HG03039 (cell line): ENCODE results near the gene TSFM.

ENCODE experiments used
- ATAC-seq: cut with Tn5 transposase; IDR thresholded peaks from one replicate; pipeline ENCODE4 v1.9.1; 2021; ENCODE audit warnings: mild to moderate bottlenecking, moderate library complexity; ENCODE audit not compliant: unreplicated experiment

The TSFM gene

DNA sequence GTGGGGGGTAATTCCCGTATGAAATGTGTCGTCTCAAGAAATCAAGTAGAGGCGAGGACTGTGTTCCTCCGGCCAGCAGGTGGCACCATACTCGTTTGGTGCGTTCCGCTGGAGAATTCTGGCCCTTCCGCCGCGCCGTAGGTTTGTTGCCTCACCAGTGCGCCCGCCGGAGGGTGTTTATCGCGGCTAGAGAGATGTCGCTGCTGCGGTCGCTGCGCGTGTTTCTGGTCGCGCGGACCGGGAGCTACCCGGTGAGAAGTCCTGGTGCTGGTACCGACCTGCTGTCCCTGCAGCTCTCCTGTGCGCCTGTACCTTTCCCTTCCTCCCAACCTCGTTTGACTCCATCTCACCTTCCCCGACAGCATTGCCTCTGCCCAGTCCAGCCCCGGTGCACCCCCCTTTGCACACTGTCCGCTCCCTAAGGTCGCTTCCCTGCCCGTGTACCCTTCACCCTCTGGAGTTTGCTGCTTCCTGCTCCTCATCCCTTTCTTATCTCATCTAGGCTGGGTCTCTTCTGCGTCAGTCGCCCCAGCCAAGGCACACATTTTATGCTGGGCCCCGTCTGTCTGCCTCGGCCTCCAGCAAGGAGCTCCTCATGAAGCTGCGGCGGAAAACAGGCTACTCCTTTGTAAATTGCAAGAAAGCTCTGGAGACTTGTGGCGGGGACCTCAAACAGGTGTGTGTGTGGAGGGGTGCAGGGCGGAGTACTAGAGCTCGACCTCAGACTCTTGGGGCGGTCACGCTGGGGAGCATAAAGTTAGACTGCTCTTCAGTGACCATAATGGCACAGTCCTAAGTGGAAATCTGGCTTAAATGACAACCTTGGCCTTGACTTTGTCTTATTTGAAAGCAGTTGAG is at the start of gene TSFM:
Gene TSFM, plus strand, starts transcription at position 180 of the 858 bp plus-strand sequence. Its CDS starts 15 bp downstream, at position 195.
- peak; percentile 80 for ATAC-seq

DNA sequence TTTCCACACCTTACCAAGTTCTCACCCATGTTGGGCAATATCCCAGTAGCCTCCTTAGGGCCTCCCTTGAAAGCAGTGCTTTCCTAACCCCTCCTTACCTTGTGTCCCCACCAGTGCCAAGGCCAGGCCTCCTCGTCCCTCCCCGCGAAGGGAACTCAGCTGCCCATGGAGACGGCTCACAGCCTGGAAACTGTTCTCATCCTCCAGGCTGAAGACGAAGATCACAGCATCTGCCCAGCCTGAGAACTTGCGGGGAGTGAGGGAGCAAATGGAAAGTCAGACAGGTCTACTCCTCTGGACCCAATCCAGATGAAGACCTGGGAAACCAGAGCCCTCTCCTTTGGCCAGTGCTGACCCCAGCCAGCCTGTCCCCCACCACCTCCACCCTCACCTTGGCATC is 48.7 kb upstream of the TSFM start:
- no peak for ATAC-seq

DNA sequence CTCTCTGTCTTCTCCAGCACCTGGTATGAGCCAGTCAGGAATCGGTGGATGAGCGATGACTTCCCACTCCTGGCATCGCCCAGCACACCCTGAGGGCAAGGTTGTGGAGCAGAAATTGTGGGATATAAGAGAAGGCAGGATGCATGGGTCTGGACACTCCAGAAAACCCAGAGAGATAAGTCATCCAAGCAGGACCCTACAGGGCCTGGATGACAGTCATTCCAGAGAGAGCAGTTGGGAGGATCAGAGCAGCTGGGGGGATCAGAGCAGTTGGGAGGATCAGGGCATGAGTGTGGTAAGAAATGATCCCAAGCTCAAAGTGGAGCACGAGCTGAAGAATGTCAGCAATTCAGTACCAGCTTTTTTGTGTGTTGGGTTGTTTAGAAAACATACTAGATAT is 48.0 kb upstream of the TSFM start:
- no peak for ATAC-seq

DNA sequence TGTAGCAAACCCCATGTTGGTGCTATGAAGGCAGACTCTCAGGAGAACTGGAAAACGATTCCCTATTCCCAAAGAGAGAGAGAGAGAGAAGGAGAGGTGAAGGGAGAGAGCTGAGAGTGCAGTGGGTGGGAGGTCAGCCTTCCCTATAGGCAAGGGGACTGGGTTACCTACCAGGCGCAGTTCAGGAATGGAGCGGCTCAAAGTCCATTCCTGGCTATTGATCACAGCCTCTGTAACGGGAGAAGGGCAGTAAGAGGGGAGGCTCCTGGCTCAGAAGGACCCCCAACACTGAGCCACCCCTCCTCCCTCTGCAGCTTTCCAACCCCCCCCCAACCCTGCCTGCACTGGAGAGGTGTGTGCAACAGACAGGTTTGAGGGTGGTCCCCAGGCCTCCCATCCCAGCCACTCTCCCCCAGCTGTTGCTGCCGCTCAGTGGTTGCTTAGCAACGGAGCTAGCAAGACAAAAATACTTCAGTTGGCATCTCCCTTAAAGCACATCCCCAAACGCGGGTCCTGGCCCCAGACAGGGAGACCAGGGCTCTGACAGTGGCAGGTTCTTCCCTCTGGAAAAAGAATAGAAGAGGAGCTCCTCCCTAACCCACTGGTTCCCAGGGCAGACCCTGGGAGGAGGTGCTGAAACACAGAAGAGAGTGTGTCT is 47.3 kb upstream of the TSFM start:
- ATAC-seq, result no peak

DNA sequence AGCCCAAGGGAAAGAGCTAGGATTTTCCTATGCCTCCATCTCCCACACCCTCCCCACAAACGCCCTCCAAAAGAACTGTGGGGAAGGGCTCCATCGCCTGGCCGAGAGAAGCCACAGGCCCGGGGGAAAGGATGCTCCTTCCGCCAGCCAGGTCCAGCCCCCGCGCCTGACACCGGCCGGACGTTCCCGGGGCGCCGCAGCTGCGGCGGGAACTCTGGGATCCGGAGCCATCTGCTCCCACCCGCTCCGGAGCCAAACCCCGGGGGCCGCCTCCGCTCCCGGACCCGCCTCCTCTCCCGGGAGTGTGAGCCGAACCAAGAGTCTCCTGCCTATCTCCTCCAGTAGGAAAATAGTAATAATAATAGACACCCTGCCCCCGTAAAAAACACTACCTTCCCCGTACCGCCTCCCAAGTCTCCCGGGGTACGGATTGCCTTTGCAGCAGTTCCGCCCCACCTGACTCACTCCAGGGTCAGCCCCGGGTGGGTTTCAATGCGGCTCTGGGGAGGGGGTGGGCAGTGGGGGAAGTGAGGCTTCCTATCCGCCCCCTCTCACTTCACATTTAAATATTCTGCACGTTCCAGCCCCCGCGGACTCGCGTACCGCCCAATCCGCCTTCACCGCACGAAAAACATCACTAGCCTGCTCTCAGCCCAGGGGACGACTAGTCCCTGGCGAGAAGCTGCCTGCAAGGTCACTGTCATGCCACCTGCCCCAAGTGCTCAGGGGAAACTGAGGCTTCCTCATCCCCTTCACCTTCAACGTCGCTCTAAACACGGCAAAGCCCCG is 46.4 kb upstream of the TSFM start:
- ATAC-seq, result no peak

DNA sequence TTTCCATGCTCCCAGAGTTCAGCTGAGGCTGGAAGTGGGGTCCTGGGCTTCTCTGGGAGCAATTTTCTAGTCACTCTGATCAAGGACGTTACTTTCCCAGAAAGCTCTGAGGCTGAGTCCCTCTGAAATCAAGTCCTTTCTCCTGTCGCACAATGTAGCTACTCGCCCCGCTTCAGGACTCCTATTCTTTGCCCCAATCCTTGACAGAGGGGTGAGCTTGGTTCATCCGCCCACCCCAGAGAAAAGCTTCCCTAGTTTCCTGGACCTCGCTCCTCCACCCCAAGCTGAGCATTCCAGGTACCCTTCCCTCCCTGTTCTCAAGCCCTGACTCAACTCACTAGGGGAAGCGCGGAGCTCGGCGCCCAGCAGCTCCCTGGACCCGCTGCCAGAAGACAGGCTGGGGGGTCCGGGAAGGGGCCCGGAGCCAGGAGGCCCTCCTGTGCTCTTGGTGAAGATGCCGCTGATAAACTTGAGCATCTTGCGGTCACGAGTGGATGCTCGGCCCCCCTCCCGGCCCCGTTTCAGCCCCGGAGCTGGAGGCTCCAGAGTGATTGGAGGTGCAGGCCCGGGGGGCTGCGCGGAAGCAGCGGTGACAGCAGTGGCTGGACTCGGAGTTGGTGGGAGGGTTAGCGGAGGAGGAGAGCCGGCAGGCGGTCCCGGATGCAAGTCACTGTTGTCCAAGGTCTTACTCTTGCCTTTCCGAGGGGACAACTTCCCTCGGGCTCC is 45.7 kb upstream of the TSFM start:
- no peak for ATAC-seq

DNA sequence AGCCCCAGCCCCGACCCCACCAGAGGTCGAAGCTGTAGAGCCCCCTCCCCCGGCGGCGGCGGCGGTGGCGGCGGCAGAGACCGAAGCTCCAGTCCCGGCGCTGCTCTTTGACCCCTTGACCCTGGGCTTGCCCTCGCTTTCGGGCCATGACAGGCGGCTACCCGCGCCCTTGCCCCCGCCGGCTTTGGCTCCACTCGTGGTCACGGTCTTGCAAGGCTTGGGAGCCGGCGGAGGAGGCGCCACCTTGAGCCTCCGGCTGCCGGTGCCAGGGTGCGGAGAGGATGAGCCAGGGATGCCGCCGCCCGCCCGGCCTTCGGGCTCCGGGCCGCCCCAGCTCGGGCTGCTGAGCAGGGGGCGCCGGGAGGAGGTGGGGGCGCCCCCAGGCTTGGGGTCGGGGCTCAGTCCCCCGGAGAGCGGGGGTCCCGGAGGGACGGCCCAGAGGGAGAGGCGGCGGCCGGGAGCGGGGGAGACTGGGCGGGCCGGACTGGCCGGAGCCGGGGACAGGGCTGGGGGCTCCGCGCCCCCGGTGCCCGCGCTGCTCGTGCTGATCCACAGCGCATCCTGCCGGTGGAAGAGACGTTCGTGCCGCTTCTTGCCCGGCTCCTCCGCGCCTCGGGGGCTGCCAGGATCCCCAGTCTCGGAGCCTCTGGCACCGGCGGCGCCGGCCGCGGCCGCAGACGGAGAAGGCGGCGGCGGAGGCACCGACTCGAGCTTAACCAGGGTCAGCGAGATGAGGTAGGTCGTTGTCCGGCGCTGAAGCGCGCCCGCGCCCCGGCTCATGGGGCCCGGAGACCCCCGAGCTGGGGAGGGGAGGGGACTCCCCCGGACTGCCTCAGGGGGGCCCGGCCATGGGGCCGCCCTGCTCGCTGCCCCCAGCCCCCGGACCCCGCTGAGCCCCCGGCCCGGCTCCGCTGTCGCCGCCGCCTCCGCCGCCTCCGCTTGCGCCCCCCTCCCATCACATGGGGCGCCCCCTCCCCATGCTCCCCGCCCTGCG is 44.8 kb upstream of the TSFM start:
- ATAC-seq, result no peak

DNA sequence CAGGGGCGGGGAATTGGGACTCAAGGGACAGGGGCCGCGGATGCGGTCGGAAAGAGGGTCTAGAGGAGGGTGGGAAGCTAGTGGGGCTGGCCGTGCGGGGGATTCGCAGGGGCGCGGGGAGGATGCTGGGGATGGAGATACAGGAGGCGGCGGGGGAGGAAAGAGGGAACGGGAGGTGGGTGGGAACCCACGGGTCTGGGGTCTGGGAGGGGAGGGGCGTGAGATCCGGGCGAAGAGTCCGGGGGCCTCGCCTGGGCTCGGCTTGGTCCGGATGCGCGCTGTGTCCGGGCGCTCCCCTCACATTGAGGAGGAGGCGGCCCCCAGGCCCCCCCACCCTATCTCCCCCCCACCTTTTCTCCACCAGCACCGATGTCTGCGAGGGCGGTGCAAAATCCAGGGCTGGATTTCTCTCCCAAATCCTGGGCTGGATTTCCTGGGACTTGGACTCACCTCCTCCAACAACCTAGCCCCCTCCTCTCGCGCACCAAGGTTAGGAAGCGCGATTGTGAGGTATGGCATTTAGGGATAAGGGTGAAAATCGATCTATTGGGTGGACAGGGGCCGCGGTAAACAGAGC is 43.8 kb upstream of the TSFM start, which contains the start of gene AGAP2:
Gene AGAP2, minus strand, starts transcription at position 82 of the 577 bp plus-strand sequence. CDS start 496 bp downstream, outside the sequence.
- no peak for ATAC-seq

DNA sequence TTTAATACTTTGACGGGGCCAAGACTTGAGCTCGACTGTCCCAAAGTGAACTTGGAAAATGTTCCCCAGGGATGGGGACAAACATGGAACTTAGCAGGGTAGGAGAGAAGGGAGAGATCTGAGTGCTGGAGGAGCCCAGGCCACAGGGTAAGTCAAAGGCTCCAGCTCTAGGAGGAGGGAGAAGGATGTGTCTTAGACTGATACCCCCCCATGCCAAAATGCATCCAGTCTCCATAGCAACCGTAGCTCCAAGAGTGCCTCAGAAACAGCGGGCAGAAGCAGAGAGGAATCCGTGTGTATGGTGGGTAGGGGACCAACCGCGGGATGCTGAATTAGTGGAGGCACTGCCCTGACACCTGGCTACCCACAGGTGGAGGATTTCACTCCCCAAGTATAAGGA is 43.2 kb upstream of the TSFM start:
- ATAC-seq, result no peak

DNA sequence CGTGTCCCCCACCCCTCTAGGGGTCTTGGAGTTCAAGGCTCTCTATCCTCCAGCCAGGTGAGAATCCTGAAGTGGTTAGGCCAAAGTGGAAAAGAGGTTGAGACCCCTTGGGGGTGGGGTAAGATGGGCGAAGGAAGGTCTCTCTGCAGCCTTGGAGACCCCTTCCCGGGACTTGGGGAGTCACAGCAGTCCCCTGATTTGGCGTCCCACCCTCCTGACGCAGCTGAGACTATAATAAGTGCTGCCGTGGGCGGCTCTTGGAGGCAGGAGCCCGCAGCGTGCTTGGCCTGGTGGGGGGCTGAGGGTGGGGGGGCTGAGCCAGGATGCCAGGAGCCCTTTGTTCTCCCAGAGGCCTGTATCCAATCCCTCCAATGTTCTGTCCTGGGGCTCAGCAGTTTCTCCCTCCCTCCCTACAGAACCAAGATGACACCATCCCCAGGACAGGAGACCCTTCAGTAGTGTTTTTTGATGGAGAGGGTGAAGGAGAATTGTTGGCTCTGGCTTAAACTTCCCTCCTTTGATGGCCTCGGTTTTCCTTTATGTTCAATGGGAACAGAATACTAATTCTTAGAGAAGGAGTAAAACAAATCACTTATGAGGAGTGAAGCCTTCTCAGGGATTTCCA is 42.6 kb upstream of the TSFM start:
- ATAC-seq, result no peak

DNA sequence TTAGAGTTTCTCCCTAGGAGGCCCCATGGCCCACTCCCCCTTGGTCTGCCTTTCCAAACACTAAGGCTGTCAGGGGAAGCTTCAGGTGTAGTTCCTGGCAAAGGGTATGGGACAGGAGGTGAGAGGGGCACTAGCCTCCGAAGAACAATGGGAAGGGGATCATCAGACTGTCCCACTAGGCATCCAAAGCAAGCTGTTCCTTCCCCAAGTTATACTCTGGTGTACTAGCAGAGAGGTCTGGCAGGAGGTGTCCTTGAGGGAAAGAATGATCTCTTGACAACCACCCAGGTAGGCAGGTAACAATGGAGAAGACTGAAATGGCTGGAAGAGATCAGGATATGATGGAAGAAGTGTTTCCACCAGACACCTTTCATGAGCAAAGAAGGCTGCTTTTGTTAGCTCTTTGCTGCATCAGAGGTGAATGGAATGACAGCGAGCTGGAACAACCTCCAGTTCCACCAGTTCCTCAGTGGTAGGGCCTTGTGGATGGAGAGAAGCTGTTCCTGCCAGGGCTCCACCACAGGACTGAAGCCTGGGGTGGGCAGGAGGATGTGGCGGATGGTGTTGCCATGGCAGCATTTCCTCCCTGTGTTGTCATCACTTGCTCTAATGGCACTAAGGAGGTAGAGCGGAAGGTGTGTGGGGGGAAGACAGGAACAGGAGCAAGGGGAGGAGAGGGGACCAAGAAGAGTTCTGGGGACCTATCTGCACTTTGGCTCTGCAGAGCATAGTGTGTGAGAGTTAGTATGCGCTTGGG is 41.8 kb upstream of the TSFM start:
- no peak for ATAC-seq

DNA sequence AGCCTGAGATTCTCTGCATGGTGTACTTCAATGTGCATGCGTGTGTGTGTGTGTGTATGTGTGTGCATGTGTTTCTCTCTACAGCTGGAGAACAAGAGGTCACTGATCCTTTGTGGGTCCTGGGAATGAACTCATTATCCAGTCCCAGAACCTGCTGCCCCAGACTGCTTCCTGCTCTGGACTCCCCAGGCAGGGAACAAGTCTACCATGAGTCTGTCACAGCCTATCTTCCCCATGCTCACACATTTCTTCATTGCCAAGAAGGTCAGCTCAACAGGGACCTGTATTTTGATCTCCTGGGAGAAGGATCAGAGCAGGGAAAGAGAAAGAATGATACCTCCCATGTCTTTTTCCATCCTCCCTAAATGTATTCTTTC is 41.2 kb upstream of the TSFM start:
- ATAC-seq, result no peak

DNA sequence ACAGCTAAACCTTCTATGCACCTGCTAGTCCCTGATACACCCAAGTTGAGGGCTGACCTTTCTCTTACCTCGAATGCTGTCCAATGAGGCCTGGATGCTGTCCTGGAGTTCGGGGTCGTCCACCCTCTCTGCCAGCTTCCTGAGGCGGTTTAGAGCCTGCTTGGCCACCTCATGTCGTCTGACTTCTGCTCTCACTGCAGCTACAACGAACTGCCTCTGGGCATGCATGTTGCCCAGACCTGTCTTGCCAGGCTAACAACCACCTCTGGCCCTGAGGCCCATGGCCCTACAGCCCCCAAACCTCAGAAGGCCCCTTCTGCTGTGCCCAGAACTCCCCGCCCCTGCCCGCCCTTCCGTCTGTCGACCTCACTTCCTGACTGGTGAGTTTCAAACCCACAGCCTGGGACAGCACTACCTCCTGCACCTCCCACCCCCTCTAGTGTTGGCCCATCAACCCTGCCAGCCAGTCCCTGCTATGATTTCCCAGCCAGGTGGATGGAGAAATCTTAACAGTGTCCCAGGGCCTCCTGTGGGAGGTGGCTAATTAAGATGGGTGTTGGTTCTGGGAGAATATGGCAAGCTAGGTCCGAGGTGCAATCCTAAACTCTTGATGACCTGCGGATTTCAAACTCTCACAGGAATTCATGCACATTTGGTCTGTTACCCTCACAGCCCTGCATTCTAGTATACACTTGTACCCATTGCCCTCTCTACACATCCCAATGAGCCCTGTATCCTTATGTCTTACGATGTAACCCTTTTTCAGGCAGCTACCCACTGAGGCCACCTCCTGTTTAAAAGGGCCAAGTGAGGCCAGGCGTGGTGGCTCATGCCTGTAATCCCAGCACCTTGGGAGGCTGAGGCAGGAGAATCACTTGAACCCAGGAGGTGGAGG is 40.5 kb upstream of the TSFM start:
- peak; percentile 46 for ATAC-seq

DNA sequence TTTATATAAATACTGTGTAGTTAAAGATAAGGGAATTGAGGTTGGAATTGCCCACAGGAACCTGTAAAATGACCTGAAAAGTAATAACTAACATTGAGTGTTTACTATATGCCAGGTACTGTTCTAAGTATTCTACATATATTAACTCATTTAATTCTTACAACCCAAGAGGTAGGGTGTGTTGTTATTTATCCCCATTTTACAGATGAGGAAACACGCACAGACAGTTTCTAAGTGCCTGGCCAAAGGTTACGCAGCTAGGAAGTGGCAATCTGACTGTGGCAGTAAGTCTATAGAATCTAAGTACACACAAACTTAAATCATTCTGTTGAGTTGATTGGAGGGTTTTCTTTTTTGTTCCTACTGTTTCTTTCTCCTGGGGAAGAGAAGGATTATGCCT is 38.8 kb upstream of the TSFM start:
- no peak for ATAC-seq

DNA sequence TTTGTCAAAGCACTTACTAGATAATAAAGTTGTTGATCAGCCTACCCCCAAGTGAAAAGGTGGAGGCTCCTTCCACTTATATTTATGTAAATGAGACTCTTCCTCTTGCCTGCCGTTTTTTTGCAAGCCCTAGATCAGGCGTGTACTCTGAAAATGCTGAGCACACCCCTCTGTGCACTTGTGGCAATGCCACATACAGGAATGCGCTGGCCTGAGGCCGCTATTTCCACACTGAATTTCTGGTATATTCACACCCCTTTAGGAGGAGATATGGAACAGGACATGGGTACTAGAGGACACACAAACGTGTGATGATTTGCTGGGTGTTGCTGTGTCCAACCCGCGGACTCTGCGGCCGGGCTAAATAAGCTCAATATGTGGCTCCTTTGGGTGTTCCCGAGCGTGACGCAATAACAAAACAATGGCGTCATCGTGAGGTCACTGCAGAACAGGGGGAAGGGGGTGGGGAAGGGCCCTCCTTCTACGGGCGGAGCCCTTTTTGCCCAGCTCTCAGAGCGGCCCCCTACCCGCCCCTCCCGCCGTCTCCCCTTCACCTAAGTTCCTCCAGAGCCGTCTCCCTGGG is 38.3 kb upstream of the TSFM start:
- ATAC-seq, result peak; percentile 30

DNA sequence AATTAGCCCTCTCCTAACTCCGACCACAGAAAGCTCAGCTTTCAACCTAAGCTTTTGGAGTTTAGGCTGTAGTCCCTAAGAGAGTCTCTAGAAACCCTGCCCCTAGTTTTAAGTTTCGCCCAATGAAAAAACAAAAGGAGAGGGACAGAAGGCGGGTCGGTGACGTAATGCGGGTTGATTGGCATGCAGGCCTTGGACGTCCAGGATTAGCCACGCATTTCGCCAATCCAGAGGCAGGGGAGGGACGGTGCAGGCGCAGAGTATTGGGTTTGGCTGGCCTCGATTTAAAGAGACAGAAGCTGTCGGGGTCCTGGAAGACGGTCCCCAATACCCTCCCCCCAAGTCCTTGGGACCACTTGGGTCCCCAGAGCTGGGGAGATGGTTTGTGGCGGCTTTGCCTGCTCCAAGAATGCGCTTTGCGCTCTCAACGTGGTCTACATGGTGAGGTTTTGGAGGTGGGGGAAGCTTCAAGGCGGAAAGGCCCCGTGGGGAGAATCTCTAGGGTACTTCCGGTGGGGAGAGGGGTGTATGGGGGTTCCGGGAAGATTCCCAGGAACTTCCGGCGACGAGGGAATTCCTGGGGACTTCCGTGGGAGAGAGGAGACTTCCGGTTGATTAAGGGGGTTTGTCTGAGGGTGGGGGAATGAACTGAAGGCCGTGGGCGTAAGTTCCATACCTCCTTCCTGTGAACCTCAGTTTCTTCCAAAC is 37.7 kb upstream of the TSFM start, which contains the start of gene TSPAN31:
Gene TSPAN31, plus strand, starts transcription at position 263 of the 708 bp plus-strand sequence. Its CDS starts 116 bp downstream, at position 379.
- ATAC-seq, result peak; percentile 81
